GM04504 (cell line): ENCODE measurements around the gene ARHGAP44.

Experiments used
- DNase-seq: peaks from one replicate; pipeline ENCODE4 v3.0.0-alpha.2; 2012; ENCODE audit warnings: low read depth

ARHGAP44 gene

GRCh38 chr17:13024526-13025257 is 235.4 kb downstream of the ARHGAP44 start:
- DNase-seq, result peak; percentile 29

DNA sequence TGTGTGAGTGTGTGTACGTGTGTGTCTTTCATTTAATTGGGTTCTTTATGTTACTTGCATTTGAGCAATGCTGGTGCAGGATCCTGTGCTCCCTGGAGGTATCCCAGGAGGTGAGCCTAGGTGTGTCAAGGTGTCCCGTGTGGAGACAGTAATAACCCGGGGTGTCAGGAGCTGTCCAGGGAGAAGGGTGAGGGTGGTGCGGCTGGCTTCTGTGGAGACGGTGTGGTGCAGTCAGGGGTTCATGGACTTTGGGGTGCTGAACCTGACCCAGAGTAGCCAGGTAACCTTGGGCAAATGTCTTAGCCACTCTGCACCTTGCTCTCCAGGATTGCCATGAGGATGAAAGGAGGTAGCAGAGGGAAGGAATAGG is 235.9 kb downstream of the ARHGAP44 start:
- no peak for DNase-seq

- DNase-seq, result no peak
Observed at GRCh38 chr17:13025687-13026086, 236.4 kb downstream of the ARHGAP44 start.

GRCh38 chr17:13027246-13027645 is 237.9 kb downstream of the ARHGAP44 start:
- DNase-seq, result no peak

- no peak for DNase-seq
Observed at GRCh38 chr17:13029340-13029739, 240.0 kb downstream of the ARHGAP44 start.

- no peak for DNase-seq
Observed at GRCh38 chr17:13030056-13030455, 240.8 kb downstream of the ARHGAP44 start.

- peak; percentile 34 for DNase-seq
Observed at GRCh38 chr17:13030459-13031300, 241.4 kb downstream of the ARHGAP44 start.

DNA sequence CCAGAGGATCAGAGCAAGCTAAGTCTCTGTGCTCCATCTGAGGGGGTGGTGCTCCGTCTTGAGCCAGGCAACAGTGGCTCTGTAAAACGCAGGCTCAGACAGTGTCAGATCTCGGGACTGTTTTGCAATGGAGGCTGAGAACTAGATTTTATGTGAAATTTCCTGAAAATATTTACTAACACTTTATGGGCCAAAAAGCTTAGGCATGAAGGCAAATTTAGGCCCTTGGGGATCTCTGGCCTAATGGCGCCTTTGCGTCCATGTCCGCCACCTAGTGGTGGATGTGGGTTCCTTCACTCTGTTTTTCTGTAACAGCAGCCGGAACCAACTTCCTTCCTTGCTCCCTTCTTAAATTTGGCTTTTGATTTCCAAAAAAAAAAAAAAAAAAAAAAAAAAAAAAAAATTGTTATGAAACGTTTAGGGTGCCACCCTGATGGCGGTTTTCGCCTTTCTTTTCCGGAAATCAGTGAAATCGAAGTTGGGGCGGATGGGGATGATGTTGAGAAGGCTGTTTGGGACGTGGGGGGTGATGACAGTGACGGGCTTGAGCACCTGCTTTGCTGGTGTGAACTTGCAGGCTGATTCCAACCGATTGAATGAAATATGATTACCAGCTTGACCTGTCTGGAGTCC is 242.5 kb downstream of the ARHGAP44 start:
- DNase-seq, result no peak

DNA sequence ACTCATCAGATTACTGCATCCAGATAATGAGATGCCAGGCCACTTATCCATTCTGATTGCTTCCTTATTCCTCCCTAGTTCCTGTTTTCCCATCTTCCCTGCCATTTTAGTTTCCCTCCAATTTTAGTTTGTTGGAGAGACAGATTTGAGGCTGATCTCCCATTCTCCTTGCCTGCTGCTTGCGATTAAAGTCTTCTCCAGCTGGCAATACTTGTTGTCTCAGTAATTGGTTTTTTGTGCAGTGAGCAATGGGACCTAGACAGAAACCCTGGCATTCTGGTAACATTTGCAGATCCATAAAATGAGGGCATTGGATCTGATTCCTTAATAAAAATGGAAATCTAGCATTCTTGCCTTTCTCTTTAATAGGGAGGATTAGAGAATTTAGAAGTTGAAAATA is 246.1 kb downstream of the ARHGAP44 start:
- no peak for DNase-seq

DNA sequence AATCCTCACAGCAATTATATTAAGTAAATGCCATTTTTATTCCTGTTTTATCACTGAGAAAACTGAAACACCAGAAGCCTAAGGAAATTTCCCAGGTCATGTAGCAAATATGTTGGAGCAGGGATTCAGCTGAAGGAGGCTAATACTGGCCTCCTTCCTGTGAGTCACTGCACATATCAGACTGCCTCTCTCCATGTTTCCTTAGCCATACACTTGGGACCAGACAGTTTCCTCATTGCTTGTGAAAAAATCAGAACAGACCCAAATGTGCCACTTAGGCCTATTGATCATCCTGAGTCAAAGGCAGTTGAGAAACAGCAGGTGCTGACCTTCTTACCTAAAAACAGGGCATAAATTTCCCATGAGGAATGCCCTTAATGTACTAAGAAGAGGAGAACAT is 247.5 kb downstream of the ARHGAP44 start:
- no peak for DNase-seq

- DNase-seq, result no peak
Observed at GRCh38 chr17:13038931-13039665, 249.8 kb downstream of the ARHGAP44 start.
